IgD-negative memory B cell (primary cell): ENCODE results near the gene DYDC2. TPM values are rescaled to one million over a fixed set of nuclear protein-coding genes. Genes with fewer than 3 reads are reported as not detected.
A peak's percentile ranks its signal among the peaks of the same experiment; 100 is the strongest.
"Not testable (repeated sequence)": the region's sequence is repeated elsewhere in the genome, so short reads cannot be mapped to it uniquely, and the experiment has no call there.

Source experiments
- H3K27ac Mint-ChIP-seq, 3 donors: one replicate each; pipeline ENCODE4 v1.8.0; 2020 to 2022; ENCODE audit warnings: mild to moderate bottlenecking in 3 of 3, mixed read lengths in 3 of 3, moderate library complexity in 1 of 3
- H3K27me3 Mint-ChIP-seq: one replicate; pipeline ENCODE4 v1.8.0; 2021; ENCODE audit warnings: mixed read lengths
- H3K36me3 Mint-ChIP-seq: one replicate; pipeline ENCODE4 v1.8.0; 2020; ENCODE audit warnings: mild to moderate bottlenecking, mixed read lengths
- H3K4me1 Mint-ChIP-seq, 3 donors: one replicate each; pipeline ENCODE4 v1.8.0; 2020 to 2022; ENCODE audit warnings: mixed read lengths in 3 of 3, mild to moderate bottlenecking in 1 of 3
- H3K4me3 Mint-ChIP-seq, 4 donors: one replicate each; pipeline ENCODE4 v1.8.0; 2020 to 2022; ENCODE audit warnings: mild to moderate bottlenecking in 4 of 4, mixed read lengths in 4 of 4, moderate library complexity in 3 of 4
- H3K9me3 Mint-ChIP-seq, 3 donors: one replicate each; pipeline ENCODE4 v1.8.0; 2020 to 2021; ENCODE audit warnings: mixed read lengths in 3 of 3, mild to moderate bottlenecking in 1 of 3
- polyA plus RNA-seq: library from polyadenylated mRNA; unstranded; fragments of 300-500 nt; fragmentation: Illumina TruSeq; gene quantifications from one replicate; pipeline ENCODE4 v1.2.3, GENCODE V29; 2021

DYDC2 gene
- polyA plus RNA-seq, 1 donor from 2014 or later: not detected

DNA sequence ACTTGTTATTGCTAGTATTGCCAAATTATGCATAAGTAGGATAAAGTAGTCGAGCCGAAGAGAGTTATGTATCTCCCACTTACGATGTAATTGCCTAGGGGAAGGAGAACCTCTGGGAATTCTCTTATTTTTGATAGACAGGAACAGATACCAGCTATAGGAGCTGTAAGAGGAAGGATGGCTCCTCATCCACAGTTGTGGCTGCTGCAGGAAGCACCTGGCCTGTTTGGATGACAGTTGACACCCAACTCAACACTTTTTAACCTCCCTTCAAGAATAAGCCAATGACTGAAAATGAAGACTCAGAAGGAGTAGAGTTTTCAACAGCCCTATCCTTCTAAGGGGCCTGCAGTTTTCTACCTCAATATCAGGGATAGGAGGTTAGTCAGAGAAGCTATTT is 6.3 kb upstream of the DYDC2 start:
- Mint-ChIP-seq H3K4me1 (no peaks in the 10 kb centered on the region), H3K4me3 (no peak overlapping the region), H3K9me3 (no peaks in the 10 kb centered on the region), H3K36me3 (no peaks in the 10 kb centered on the region), H3K27ac (no peak overlapping the region), H3K27me3 (peaks cover 13% of the 10 kb centered on the region)

DNA sequence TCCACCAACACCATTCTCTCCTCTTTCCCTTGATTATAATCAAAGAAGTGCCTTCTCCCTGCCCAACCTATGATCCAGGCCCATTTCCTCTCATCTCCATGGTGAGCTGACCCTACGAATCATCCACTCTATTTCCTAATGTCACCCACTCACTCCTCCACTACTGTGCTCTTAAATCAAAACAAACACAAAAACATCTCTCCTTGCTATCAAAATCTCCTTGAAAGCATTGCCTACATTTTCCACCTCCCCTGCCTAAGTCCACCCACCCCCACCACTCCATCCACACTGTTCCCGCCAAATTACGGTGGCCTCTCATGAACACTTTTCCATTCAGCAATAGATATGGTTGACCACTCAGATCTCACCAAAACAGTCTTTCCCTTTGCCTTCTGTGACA is 5.4 kb upstream of the DYDC2 start:
- Mint-ChIP-seq H3K27ac (no peak overlapping the region), H3K27me3 (peaks cover 23% of the 10 kb centered on the region)

DNA sequence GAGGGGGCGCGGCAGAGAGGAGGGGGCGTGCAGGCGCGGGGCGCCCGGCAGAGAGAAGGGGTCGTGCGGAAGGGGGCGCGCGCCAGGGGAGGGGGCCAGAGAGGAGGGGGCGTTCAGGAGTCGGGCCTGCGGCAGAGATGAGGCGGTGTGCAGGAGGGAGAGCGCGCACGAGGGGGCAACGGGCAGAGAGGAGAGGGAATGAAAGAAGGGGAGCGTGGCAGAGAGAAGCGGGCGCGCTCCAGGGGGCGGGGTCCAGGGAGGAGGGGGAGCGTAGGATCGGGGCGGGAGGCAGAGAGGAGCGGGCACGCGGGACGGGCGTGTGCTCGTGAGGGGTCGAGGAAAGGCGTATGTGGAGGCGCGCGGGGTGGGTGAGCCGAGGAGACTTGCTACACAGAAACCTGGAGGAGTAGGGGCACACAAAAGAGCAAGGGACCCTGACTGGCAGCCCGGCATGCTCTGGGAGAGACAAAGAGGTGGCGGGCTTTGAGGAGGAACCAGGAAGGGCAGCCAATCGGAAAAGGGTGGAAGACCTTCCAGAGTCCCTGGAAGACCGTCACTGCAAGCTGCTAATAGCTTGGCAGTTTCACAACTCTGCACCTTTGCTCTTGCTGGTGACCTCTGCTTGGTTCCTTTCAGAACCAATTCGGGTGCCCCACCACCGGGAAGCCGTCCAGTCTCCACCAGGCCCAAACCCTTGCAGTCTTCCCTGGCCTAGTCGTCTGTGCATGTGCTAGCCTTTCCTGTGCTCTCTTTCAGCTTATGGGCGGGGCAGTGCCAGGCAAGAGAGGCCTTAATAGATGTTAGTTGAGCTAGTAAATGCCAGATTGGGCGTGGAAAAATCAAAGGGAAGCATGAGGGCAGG is 639 bp downstream of the DYDC2 start:
- no peaks in the 10 kb centered on the region for H3K9me3 Mint-ChIP-seq
- peak overlapping the region in 3 of 4 donors; percentile 41 to 68 (median 47) for H3K4me3 Mint-ChIP-seq
- H3K27ac Mint-ChIP-seq: no peak overlapping the region
- peaks cover 1% of the 10 kb centered on the region for H3K36me3 Mint-ChIP-seq
- peaks cover 34% of the 10 kb centered on the region for H3K27me3 Mint-ChIP-seq
- H3K4me1 Mint-ChIP-seq: peaks cover 0 to 6% (median 0%) of the 10 kb centered on the region in 3 donors

More for the DNA sequence above, 5.4 kb upstream of the DYDC2 start:
- Mint-ChIP-seq H3K4me1 (peaks cover 0 to 6% (median 0%) of the 10 kb centered on the region in 3 donors), H3K4me3 (no peak overlapping the region), H3K36me3 (no peaks in the 10 kb centered on the region), H3K9me3 (no peaks in the 10 kb centered on the region)

DNA sequence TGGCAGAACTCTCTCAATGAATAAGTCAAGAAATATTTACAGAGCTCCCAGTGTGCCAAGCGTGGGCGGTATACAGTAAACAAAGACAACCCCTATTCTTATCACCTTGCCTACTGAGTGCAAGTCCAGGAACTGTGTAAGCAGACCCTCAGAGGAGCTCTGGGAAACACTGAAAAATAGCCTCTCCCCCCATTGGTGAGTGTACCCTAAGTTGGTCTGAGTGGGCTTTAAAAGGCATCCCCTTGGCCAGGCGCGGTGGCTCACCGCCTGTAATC is 1.2 kb downstream of the DYDC2 start:
- H3K27me3 Mint-ChIP-seq: peaks cover 31% of the 10 kb centered on the region
- no peaks in the 10 kb centered on the region for H3K9me3 Mint-ChIP-seq
- H3K4me1 Mint-ChIP-seq: peaks cover 0 to 6% (median 0%) of the 10 kb centered on the region in 3 donors
- peaks cover 1% of the 10 kb centered on the region for H3K36me3 Mint-ChIP-seq
- no peak overlapping the region for H3K27ac Mint-ChIP-seq
- peak overlapping the region in 1 of 4 donors; percentile 6 for H3K4me3 Mint-ChIP-seq

DNA sequence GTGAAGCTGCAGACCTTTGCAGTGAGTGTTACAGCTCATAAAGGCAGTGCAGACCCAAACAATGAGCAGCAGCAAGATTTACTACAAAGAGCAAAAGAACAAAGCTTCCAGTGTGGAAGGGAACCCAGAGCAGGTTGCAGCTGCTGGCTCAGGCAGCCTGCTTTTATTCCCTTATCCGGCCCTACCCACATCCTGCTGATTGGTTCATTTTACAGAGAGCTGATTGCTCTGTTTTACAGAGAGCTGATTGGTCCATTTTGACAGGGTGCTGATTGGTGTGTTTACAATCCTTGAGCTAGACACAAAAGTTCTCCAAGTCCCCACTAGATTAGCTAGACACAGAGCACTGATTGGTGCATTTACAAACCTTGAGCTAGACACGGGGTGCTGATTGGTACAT is 2.3 kb downstream of the DYDC2 start:
- H3K36me3 Mint-ChIP-seq, H3K27ac Mint-ChIP-seq, H3K4me3 Mint-ChIP-seq, H3K4me1 Mint-ChIP-seq, H3K9me3 Mint-ChIP-seq: not testable (repeated sequence)
- H3K27me3 Mint-ChIP-seq: peaks cover 29% of the 10 kb centered on the region

DNA sequence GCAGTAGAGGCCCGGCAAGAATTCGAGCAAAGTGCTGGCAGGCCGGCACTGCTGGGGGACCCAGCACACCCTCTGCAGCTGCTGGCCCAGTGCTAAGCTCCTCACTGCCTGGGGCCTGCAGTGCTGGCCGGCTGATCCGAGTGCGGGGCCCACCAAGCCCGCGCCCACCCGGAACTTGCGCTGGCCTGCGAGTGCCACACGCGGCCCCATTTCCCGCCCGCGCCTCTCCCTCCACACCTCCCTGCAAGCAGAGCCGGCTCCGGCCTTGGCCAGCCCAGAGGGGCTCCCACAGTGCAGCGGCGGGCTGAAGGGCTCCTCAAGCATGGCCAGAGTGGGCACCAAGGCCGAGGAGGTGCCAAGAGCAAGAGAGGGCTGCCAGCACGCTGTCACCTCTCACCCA is 3.1 kb downstream of the DYDC2 start:
- Mint-ChIP-seq H3K27ac (no peak overlapping the region), H3K4me3 (no peak overlapping the region), H3K4me1 (peaks cover 0 to 6% (median 0%) of the 10 kb centered on the region in 3 donors), H3K9me3 (peaks cover 0 to 3% (median 0%) of the 10 kb centered on the region in 3 donors), H3K27me3 (peaks cover 26% of the 10 kb centered on the region), H3K36me3 (peaks cover 1% of the 10 kb centered on the region)

DNA sequence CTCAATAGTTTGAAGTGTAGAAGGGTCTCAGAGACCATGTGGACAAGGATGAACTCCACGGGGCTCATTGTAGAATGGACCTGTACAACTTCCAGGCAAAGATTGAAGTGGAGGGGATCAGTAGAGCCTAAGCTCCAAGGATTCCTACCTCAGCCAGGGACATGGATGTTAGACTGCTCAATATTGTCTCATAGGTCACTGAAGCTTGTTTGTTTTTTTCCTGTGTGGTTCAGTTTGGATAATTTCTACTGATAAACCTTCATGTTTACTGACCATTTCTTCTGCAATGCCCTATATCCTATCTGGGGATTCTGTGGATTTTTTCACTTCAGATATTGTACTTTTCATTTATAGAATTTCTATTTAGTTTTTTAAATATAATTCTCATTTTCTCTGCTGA is 8.9 kb downstream of the DYDC2 start:
- Mint-ChIP-seq H3K27me3 (peaks cover 11% of the 10 kb centered on the region), H3K9me3 (peaks cover 7 to 21% (median 17%) of the 10 kb centered on the region in 3 donors), H3K27ac (no peak overlapping the region), H3K4me1 (no peaks in the 10 kb centered on the region), H3K36me3 (peaks cover 3% of the 10 kb centered on the region), H3K4me3 (no peak overlapping the region)

DNA sequence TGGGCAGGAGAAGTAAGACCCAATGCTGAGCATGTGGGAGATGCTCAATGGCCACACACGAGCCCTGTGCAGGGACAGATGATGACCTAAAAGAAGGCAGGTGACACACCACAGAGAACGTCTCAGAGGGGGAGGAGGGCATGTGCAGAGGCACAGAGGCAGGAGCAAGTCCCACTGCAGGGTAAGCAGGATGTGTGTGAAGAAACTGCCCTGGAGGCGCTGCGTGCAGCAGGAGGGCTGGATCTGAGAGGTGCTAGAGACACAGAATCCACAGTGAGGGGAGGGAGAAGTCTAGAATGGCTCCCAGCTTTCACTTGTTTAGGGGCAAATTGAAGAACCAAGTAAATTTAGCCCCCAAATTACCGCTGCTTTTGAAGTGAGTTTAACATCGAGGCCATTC is 14.9 kb downstream of the DYDC2 start:
- Mint-ChIP-seq H3K27me3 (peaks cover 11% of the 10 kb centered on the region), H3K4me1 (no peaks in the 10 kb centered on the region), H3K27ac (no peak overlapping the region), H3K36me3 (peaks cover 1% of the 10 kb centered on the region), H3K4me3 (no peak overlapping the region), H3K9me3 (peaks cover 7 to 17% (median 8%) of the 10 kb centered on the region in 3 donors)

DNA sequence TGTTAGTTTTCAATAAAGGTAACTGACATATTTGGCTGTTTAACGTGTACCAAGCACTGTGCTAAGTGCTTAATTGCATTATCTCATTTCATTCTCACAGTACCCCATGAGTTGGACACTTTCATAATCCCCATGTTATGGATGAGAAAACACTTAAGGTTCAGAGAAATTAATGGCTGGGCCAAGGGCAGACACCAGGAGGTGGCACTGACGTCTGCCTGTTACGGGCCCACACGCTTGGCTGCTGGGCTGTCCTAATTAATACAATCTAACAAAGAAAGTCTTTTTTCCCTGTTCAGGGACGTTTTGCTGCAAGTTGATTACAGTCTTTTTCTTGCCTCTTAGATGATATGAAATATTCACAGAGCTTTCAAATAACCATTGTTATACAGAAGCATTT is 16.1 kb downstream of the DYDC2 start:
- H3K4me3 Mint-ChIP-seq: no peak overlapping the region
- no peak overlapping the region for H3K27ac Mint-ChIP-seq
- H3K9me3 Mint-ChIP-seq: peaks cover 0 to 9% (median 7%) of the 10 kb centered on the region in 3 donors
- peaks cover 0 to 1% (median 0%) of the 10 kb centered on the region in 3 donors for H3K4me1 Mint-ChIP-seq
- peaks cover 12% of the 10 kb centered on the region for H3K27me3 Mint-ChIP-seq
- H3K36me3 Mint-ChIP-seq: peaks cover 1% of the 10 kb centered on the region

DNA sequence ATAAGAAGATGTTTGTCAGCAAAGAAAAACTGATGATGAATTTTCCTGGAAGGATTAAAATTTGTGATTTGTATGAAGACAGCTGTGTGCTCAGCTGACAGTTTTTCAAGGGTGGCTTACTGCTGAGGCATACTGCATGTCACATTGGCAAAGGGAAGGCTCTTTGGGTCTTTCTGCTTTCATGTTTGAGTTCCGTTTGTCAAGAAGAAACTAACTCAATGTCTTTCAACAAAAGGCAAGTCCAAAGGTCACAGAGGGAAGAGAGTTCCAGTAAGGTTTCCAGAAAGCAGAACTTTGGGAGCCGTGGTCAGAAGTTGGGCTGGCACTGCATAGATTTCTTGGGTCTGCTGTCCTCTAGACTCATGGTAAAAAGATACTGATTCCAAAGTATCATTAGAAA is 16.9 kb downstream of the DYDC2 start:
- Mint-ChIP-seq H3K27ac (no peak overlapping the region), H3K4me3 (no peak overlapping the region), H3K9me3 (peaks cover 0 to 4% (median under 1%) of the 10 kb centered on the region in 3 donors), H3K4me1 (peaks cover 0 to 2% (median 1%) of the 10 kb centered on the region in 3 donors), H3K36me3 (no peaks in the 10 kb centered on the region), H3K27me3 (peaks cover 8% of the 10 kb centered on the region)

DNA sequence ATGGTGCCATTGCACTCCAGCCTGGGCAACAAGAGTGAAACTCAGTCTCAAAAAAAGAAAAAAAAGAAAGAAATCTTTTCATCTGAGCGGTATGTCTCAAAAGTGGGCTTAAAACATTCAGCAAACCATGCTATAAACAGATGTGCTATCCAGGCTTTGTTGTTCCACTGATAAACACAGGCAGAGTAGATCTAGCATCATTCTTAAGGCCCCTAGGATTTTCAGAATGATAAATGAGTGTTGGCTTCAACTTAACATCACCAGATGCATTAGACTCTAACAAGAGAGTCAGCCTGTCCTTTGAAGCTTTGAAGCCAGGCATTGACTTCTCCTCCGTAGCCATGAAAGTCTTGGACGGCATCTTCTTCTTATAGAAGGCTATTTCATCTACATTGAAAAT is 23.1 kb downstream of the DYDC2 start:
- Mint-ChIP-seq H3K4me1 (peaks cover 0 to 7% (median 4%) of the 10 kb centered on the region in 3 donors), H3K27me3 (peaks cover 6% of the 10 kb centered on the region), H3K9me3 (no peaks in the 10 kb centered on the region), H3K27ac (no peak overlapping the region), H3K36me3 (no peaks in the 10 kb centered on the region), H3K4me3 (no peak overlapping the region)

DNA sequence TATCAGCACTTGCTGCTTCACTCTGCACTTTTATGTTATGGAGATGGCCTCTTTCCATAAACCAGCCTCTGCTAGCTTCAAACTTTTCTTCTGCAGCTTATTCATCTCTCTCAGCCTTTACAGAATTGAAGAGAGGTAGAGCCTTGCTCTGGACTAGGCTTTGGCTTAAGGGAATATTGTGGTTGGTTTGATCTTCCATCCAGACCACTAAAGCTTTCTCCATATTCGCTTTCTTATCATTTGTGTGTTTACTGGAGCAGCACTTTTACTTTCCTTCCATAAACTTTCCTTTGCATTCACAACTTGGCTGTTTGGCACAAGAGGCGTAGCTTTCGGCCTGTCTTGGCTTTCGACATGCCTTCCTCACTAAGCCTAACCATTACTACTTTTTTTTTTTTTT is 23.6 kb downstream of the DYDC2 start:
- no peaks in the 10 kb centered on the region for H3K36me3 Mint-ChIP-seq
- no peak overlapping the region for H3K27ac Mint-ChIP-seq
- H3K4me1 Mint-ChIP-seq: peaks cover 0 to 7% (median 4%) of the 10 kb centered on the region in 3 donors
- no peaks in the 10 kb centered on the region for H3K9me3 Mint-ChIP-seq
- peaks cover 6% of the 10 kb centered on the region for H3K27me3 Mint-ChIP-seq
- H3K4me3 Mint-ChIP-seq: no peak overlapping the region

DNA sequence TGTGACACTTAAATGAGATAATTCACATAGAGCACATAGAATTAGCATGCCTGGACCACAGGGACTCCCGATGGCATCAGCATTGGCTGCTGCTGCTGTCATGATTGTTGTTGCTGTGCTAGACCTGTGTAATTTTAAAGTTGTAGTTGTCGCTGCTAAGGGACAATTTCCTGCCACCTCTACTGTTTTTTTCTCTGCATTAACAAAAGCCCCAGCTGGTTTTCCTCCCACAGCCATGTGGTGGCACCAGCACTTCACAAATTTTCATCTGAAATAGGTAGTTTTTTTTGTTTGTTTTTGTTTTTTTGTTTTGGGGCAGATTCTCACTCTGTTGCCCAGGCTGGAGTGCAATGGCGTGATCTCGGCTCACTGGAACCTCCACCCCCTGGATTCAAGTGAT is 26.4 kb downstream of the DYDC2 start:
- Mint-ChIP-seq H3K36me3 (no peaks in the 10 kb centered on the region), H3K27ac (no peak overlapping the region), H3K27me3 (peaks cover 2% of the 10 kb centered on the region), H3K4me3 (peak overlapping the region in 2 of 4 donors; percentile 38 to 79), H3K4me1 (peaks cover 0 to 7% (median 2%) of the 10 kb centered on the region in 3 donors), H3K9me3 (no peaks in the 10 kb centered on the region)

DNA sequence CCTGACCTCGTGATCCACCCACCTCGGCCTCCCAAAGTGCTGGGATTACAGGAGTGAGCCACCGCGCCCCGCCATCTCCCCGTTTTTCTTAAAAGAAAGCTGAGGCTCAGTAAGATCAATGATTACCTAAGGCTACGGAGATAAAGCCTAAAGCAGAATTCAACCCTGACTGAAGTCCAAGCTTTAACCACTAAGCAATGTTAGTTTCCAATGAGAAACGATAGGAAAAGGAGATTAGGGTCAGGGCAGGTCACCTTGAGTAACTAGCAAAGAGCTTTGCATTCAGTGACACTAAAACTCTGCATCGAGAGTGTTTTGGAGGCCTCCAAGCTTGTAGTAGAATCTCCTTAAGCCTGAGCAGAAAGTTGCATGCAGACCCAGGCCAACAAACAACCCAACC is 34.2 kb downstream of the DYDC2 start:
- Mint-ChIP-seq H3K9me3 (no peaks in the 10 kb centered on the region), H3K27ac (no peak overlapping the region), H3K36me3 (no peaks in the 10 kb centered on the region), H3K4me3 (no peak overlapping the region), H3K4me1 (peaks cover 0 to 2% (median 0%) of the 10 kb centered on the region in 3 donors), H3K27me3 (no peaks in the 10 kb centered on the region)

DNA sequence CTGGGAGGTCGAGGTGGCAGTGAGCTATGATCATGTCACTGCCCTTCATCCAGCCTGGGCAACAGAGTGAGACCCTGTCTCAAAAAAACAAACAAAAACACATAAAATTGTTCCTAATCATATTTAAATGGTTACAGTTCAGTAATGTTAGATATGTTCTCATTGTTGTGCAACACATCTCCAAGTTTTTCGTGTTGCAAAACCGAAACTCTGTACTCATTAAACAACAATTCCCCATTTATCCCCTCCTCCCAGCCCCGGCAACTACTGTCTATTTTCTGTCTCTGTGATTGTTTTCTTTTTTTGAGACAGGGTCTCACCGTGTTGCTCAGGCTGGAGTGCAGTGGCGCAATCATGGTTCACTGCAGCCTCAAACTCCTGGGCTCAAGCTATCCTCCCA is 35.7 kb downstream of the DYDC2 start:
- Mint-ChIP-seq H3K4me1 (peaks cover 0 to 2% (median 0%) of the 10 kb centered on the region in 3 donors), H3K27me3 (no peaks in the 10 kb centered on the region), H3K27ac (no peak overlapping the region), H3K36me3 (no peaks in the 10 kb centered on the region), H3K9me3 (no peaks in the 10 kb centered on the region), H3K4me3 (no peak overlapping the region)

DNA sequence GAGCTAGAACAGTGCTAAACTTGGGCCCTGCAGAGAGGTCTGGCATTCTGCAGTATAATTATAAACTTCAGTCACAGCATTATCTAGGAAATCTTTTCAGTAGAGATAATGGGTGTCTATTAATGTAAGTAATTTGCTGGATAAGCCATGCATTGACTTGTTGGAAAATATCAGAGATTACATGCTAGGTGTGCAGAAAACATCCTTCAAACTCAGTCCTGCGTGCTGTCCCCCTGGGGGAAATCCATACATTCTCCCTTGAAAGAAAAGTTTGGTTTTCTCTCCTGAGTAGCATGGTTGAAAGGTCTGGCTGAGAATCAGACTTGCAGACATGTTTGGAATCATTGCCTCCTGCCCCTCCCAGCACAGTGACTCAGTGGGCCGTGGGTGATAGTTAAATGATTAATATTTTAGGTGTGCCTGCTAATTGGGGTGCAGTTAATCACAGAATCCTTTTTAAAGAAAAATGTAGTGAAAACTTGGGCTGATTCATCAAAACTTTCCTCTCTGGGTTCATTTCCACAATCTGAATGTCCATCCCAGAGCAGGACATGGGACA is 37.9 kb downstream of the DYDC2 start:
- Mint-ChIP-seq H3K9me3 (no peaks in the 10 kb centered on the region), H3K27ac (no peak overlapping the region), H3K4me3 (no peak overlapping the region), H3K4me1 (peaks cover 0 to 2% (median 0%) of the 10 kb centered on the region in 3 donors), H3K27me3 (no peaks in the 10 kb centered on the region), H3K36me3 (no peaks in the 10 kb centered on the region)
